ENCODE measurements around the gene STK32B.

STK32B gene

GRCh38 chr4:5162909-5163508 is 111.7 kb downstream of the STK32B start:
- no peak for TF ChIP-seq GATA2 (IDR thresholded peaks at IDR 0.05; ENCODE audit: low read depth, low read length)
- TF ChIP-seq GATA3 (IDR thresholded peaks at IDR 0.05; ENCODE audit: low read depth, low read length): no peak

- no peak for TF ChIP-seq GATA3 (IDR thresholded peaks at IDR 0.05; ENCODE audit: low read depth, low read length)
- no peak for TF ChIP-seq GATA2 (IDR thresholded peaks at IDR 0.05; ENCODE audit: low read depth, low read length)
These were observed 113.1 kb downstream of the STK32B start for GRCh38 chr4:5164221-5164912.

- TF ChIP-seq GATA3 (IDR thresholded peaks at IDR 0.05; ENCODE audit: low read depth, low read length) (no peak), GATA2 (IDR thresholded peaks at IDR 0.05; ENCODE audit: low read depth, low read length) (no peak)
These were observed 114.4 kb downstream of the STK32B start for GRCh38 chr4:5165420-5166369.

GRCh38 chr4:5166377-5166776 is 115.1 kb downstream of the STK32B start:
- TF ChIP-seq GATA2 (IDR thresholded peaks at IDR 0.05; ENCODE audit: low read depth, low read length): no peak
- TF ChIP-seq GATA3 (IDR thresholded peaks at IDR 0.05; ENCODE audit: low read depth, low read length): no peak

- TF ChIP-seq GATA2 (IDR thresholded peaks at IDR 0.05; ENCODE audit: low read depth, low read length): no peak
- no peak for TF ChIP-seq GATA3 (IDR thresholded peaks at IDR 0.05; ENCODE audit: low read depth, low read length)
These were observed 117.6 kb downstream of the STK32B start for GRCh38 chr4:5168891-5169290.

GRCh38 chr4:5184606-5185005 is 133.3 kb downstream of the STK32B start:
- TF ChIP-seq GATA2 (IDR thresholded peaks at IDR 0.05; ENCODE audit: low read depth, low read length): no peak
- TF ChIP-seq GATA3 (IDR thresholded peaks at IDR 0.05; ENCODE audit: low read depth, low read length): no peak

- no peak for TF ChIP-seq GATA2 (IDR thresholded peaks at IDR 0.05; ENCODE audit: low read depth, low read length)
- TF ChIP-seq GATA3 (IDR thresholded peaks at IDR 0.05; ENCODE audit: low read depth, low read length): no peak
These were observed 134.3 kb downstream of the STK32B start for GRCh38 chr4:5185551-5185950.

GRCh38 chr4:5186271-5187064 is 135.2 kb downstream of the STK32B start:
- TF ChIP-seq GATA2 (IDR thresholded peaks at IDR 0.05; ENCODE audit: low read depth, low read length) (no peak), GATA3 (IDR thresholded peaks at IDR 0.05; ENCODE audit: low read depth, low read length) (no peak)

GRCh38 chr4:5188130-5188529 is 136.8 kb downstream of the STK32B start:
- TF ChIP-seq GATA3 (IDR thresholded peaks at IDR 0.05; ENCODE audit: low read depth, low read length) (no peak), GATA2 (IDR thresholded peaks at IDR 0.05; ENCODE audit: low read depth, low read length) (no peak)

GRCh38 chr4:5191831-5192230 is 140.6 kb downstream of the STK32B start:
- TF ChIP-seq GATA2 (IDR thresholded peaks at IDR 0.05; ENCODE audit: low read depth, low read length): no peak
- TF ChIP-seq GATA3 (IDR thresholded peaks at IDR 0.05; ENCODE audit: low read depth, low read length): no peak

- TF ChIP-seq GATA2 (IDR thresholded peaks at IDR 0.05; ENCODE audit: low read depth, low read length) (no peak), GATA3 (IDR thresholded peaks at IDR 0.05; ENCODE audit: low read depth, low read length) (no peak)
These were observed 141.0 kb downstream of the STK32B start for GRCh38 chr4:5192271-5192670.

GRCh38 chr4:5192678-5193077 is 141.4 kb downstream of the STK32B start:
- TF ChIP-seq GATA2 (IDR thresholded peaks at IDR 0.05; ENCODE audit: low read depth, low read length) (no peak), GATA3 (IDR thresholded peaks at IDR 0.05; ENCODE audit: low read depth, low read length) (no peak)

GRCh38 chr4:5198656-5199541 is 147.6 kb downstream of the STK32B start:
- TF ChIP-seq GATA3 (IDR thresholded peaks at IDR 0.05; ENCODE audit: low read depth, low read length) (no peak), GATA2 (IDR thresholded peaks at IDR 0.05; ENCODE audit: low read depth, low read length) (no peak)

Data from SH-SY5Y (cell line).